HG03378 (cell line): ENCODE data around the gene STARD13.

ENCODE experiments used
- ATAC-seq: cut with Tn5 transposase; IDR thresholded peaks from one replicate; pipeline ENCODE4 v1.9.1; 2021; ENCODE audit warnings: mild to moderate bottlenecking, moderate library complexity; ENCODE audit not compliant: unreplicated experiment

The STARD13 gene

GRCh38 chr13:33285420-33286124 is at the start of gene STARD13:
Gene STARD13, minus strand, starts transcription at chr13:33285755. Its CDS starts 117 bp downstream, at chr13:33285638.
- peak; percentile 72 for ATAC-seq

GRCh38 chr13:33334831-33335230 is 49.3 kb upstream of the STARD13 start:
- no peak for ATAC-seq

- ATAC-seq = no peak
Observed at GRCh38 chr13:33331962-33332361, 46.4 kb upstream of the STARD13 start.

GRCh38 chr13:33330483-33330882 is 44.9 kb upstream of the STARD13 start:
- ATAC-seq = no peak

GRCh38 chr13:33328701-33329100 is 43.1 kb upstream of the STARD13 start:
- ATAC-seq = no peak

- ATAC-seq = no peak
Observed at GRCh38 chr13:33326723-33327122, 41.2 kb upstream of the STARD13 start.

- no peak for ATAC-seq
Observed at GRCh38 chr13:33326246-33326645, 40.7 kb upstream of the STARD13 start.

GRCh38 chr13:33323801-33324510 is 38.4 kb upstream of the STARD13 start:
- ATAC-seq = no peak

GRCh38 chr13:33322965-33323668 is 37.6 kb upstream of the STARD13 start:
- ATAC-seq = no peak

GRCh38 chr13:33322543-33322809 is 36.9 kb upstream of the STARD13 start:
- ATAC-seq = no peak

- no peak for ATAC-seq
Observed at GRCh38 chr13:33321686-33322542, 36.4 kb upstream of the STARD13 start.

GRCh38 chr13:33319859-33320258 is 34.3 kb upstream of the STARD13 start:
- no peak for ATAC-seq

GRCh38 chr13:33318744-33319143 is 33.2 kb upstream of the STARD13 start:
- no peak for ATAC-seq

- ATAC-seq = no peak
Observed at GRCh38 chr13:33318037-33318436, 32.5 kb upstream of the STARD13 start.

GRCh38 chr13:33316890-33317289 is 31.3 kb upstream of the STARD13 start:
- no peak for ATAC-seq

GRCh38 chr13:33313504-33313903 is 27.9 kb upstream of the STARD13 start:
- ATAC-seq = no peak

GRCh38 chr13:33312861-33313212 is 27.3 kb upstream of the STARD13 start:
- no peak for ATAC-seq

- ATAC-seq = no peak
Observed at GRCh38 chr13:33312150-33312860, 26.8 kb upstream of the STARD13 start.

- no peak for ATAC-seq
Observed at GRCh38 chr13:33311040-33311439, 25.5 kb upstream of the STARD13 start.

GRCh38 chr13:33310245-33311038 is 24.9 kb upstream of the STARD13 start:
- no peak for ATAC-seq
